ENCODE measurements around the gene KIF25.

- TF ChIP-seq, protein P1, sequence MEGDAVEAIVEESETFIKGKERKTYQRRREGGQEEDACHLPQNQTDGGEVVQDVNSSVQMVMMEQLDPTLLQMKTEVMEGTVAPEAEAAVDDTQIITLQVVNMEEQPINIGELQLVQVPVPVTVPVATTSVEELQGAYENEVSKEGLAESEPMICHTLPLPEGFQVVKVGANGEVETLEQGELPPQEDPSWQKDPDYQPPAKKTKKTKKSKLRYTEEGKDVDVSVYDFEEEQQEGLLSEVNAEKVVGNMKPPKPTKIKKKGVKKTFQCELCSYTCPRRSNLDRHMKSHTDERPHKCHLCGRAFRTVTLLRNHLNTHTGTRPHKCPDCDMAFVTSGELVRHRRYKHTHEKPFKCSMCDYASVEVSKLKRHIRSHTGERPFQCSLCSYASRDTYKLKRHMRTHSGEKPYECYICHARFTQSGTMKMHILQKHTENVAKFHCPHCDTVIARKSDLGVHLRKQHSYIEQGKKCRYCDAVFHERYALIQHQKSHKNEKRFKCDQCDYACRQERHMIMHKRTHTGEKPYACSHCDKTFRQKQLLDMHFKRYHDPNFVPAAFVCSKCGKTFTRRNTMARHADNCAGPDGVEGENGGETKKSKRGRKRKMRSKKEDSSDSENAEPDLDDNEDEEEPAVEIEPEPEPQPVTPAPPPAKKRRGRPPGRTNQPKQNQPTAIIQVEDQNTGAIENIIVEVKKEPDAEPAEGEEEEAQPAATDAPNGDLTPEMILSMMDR (IDR thresholded peaks at IDR 0.05), result no peak
- TF ChIP-seq EP300 (IDR thresholded peaks at IDR 0.05) (no peak), POLR2A (IDR thresholded peaks at IDR 0.05; ENCODE audit: low read depth) (no peak)
Observed at GRCh38 chr6:168055696-168056489, 58.4 kb downstream of the KIF25 start.
